ENCODE measurements around the gene GBA2. TPM values are rescaled to one million over a fixed set of nuclear protein-coding genes. Genes with fewer than 3 reads are reported as not detected.
A peak's percentile ranks its signal among the peaks of the same experiment; 100 is the strongest.

The GBA2 gene
- total and polyA plus RNA-seq, 2 experiments from 2014 or later, result 20.3 to 27.6 TPM

- peak; percentile 57 for DNase-seq
- H3K9me3 ChIP-seq (ENCODE audit: low read depth), result no peaks in the 10 kb centered on the region
- H3K9ac ChIP-seq, result peak overlapping the region; percentile 85
- no peaks in the 10 kb centered on the region for H3K9me2 ChIP-seq (ENCODE audit: insufficient read depth)
- H3K4me2 ChIP-seq (ENCODE audit: unreplicated experiment), result peak overlapping the region; percentile 94
- in situ Hi-C loops (cut with MboI), result no loop called here
- H3K79me2 ChIP-seq (ENCODE audit: insufficient read depth), result peaks cover 52% of the 10 kb centered on the region
- H3F3A ChIP-seq (ENCODE audit: insufficient read depth), result no peaks in the 10 kb centered on the region
- no peaks in the 10 kb centered on the region for H3K27me3 ChIP-seq (replicated peaks; ENCODE audit: insufficient read depth)
- no peak for TF ChIP-seq EZH2 (IDR thresholded peaks at IDR 0.05; ENCODE audit: insufficient read depth, poor library complexity, severe bottlenecking)
- no peak for TF ChIP-seq EZH2phosphoT487 (IDR thresholded peaks at IDR 0.05; ENCODE audit: insufficient read depth, low read depth)
- H3K4me1 ChIP-seq (ENCODE audit: insufficient read depth), result peaks cover 26% of the 10 kb centered on the region
- peaks cover 10% of the 10 kb centered on the region for H3K36me3 ChIP-seq (ENCODE audit: low read depth)
- H2AFZ ChIP-seq, result peak overlapping the region; percentile 80
- H3K4me3 ChIP-seq, result peak overlapping the region; percentile 90
- peaks cover 13% of the 10 kb centered on the region; the same call in 1 of the 2 replicates for H4K20me1 ChIP-seq (ENCODE audit: insufficient read depth)
- 2 to 3% methylated on average over 16 to 19 of the region's 19 CpGs for WGBS, 2 experiments (ENCODE audit: low coverage in 1 of 2, low lambda C conversion rate in 2 of 2, missing lambda C conversion rate in 2 of 2)
- H3K27ac ChIP-seq, result peak overlapping the region; percentile 39
Measured at GRCh38 chr9:35749515-35750255, 657 bp upstream of the GBA2 start.

GRCh38 chr9:35748242-35748857 is 678 bp downstream of the GBA2 start:
- Histone ChIP-seq H3K9me2 (ENCODE audit: insufficient read depth) (no peaks in the 10 kb centered on the region), H2AFZ (peak overlapping the region; percentile 80), H3K9ac (peak overlapping the region; percentile 85), H3K4me3 (peak overlapping the region; percentile 90), H3K79me2 (ENCODE audit: insufficient read depth) (peaks cover 66% of the 10 kb centered on the region), H3K27ac (peak overlapping the region; percentile 39), H3K4me1 (ENCODE audit: insufficient read depth) (peaks cover 26% of the 10 kb centered on the region), H3K27me3 (replicated peaks; ENCODE audit: insufficient read depth) (no peaks in the 10 kb centered on the region), H3K36me3 (ENCODE audit: low read depth) (peaks cover 15% of the 10 kb centered on the region), H3F3A (ENCODE audit: insufficient read depth) (no peaks in the 10 kb centered on the region), H3K4me2 (ENCODE audit: unreplicated experiment) (peak overlapping the region; percentile 94), H3K9me3 (ENCODE audit: low read depth) (no peaks in the 10 kb centered on the region), H4K20me1 (ENCODE audit: insufficient read depth) (peaks cover 13% of the 10 kb centered on the region; the same call in 1 of the 2 replicates)
- in situ Hi-C loops (cut with MboI), result no loop called here
- 0 to 3% methylated on average over 24 of the region's 24 CpGs for WGBS, 2 experiments (ENCODE audit: low coverage in 1 of 2, low lambda C conversion rate in 2 of 2, missing lambda C conversion rate in 2 of 2)
- peak; percentile 49 for DNase-seq
- TF ChIP-seq EZH2 (IDR thresholded peaks at IDR 0.05; ENCODE audit: insufficient read depth, poor library complexity, severe bottlenecking) (no peak), EZH2phosphoT487 (IDR thresholded peaks at IDR 0.05; ENCODE audit: insufficient read depth, low read depth) (no peak)

GRCh38 chr9:35746583-35746982 is 2.4 kb downstream of the GBA2 start:
- no peak overlapping the region for H2AFZ ChIP-seq
- H3K79me2 ChIP-seq (ENCODE audit: insufficient read depth), result peaks cover 68% of the 10 kb centered on the region
- no peaks in the 10 kb centered on the region for H3K9me3 ChIP-seq (ENCODE audit: low read depth)
- H3K27ac ChIP-seq, result no peak overlapping the region
- peaks cover 13% of the 10 kb centered on the region; the same call in 1 of the 2 replicates for H4K20me1 ChIP-seq (ENCODE audit: insufficient read depth)
- H3K36me3 ChIP-seq (ENCODE audit: low read depth), result peaks cover 17% of the 10 kb centered on the region
- no peaks in the 10 kb centered on the region for H3K27me3 ChIP-seq (replicated peaks; ENCODE audit: insufficient read depth)
- peak overlapping the region; percentile 94 for H3K4me2 ChIP-seq (ENCODE audit: unreplicated experiment)
- DNase-seq, result peak; percentile 35
- H3F3A ChIP-seq (ENCODE audit: insufficient read depth), result no peaks in the 10 kb centered on the region
- peaks cover 26% of the 10 kb centered on the region for H3K4me1 ChIP-seq (ENCODE audit: insufficient read depth)
- H3K9me2 ChIP-seq (ENCODE audit: insufficient read depth), result no peaks in the 10 kb centered on the region
- no peak for TF ChIP-seq EZH2 (IDR thresholded peaks at IDR 0.05; ENCODE audit: insufficient read depth, poor library complexity, severe bottlenecking)
- in situ Hi-C loops (cut with MboI), result no loop called here
- WGBS, 2 experiments (ENCODE audit: low coverage in 1 of 2, low lambda C conversion rate in 2 of 2, missing lambda C conversion rate in 2 of 2), result 48 to 51% methylated on average over 3 of the region's 3 CpGs
- H3K9ac ChIP-seq, result peak overlapping the region; percentile 85; the same call in 1 of the 2 replicates
- peak overlapping the region; percentile 90 for H3K4me3 ChIP-seq

- Histone ChIP-seq H3K36me3 (ENCODE audit: low read depth) (peaks cover 17% of the 10 kb centered on the region), H3K79me2 (ENCODE audit: insufficient read depth) (peaks cover 68% of the 10 kb centered on the region), H4K20me1 (ENCODE audit: insufficient read depth) (peaks cover 13% of the 10 kb centered on the region; the same call in 1 of the 2 replicates)
Measured at GRCh38 chr9:35745569-35745968, 3.5 kb downstream of the GBA2 start.

More at GRCh38 chr9:35745569-35745968, 3.5 kb downstream of the GBA2 start:
- H3K4me3 ChIP-seq, result peak overlapping the region; percentile 90
- peaks cover 26% of the 10 kb centered on the region for H3K4me1 ChIP-seq (ENCODE audit: insufficient read depth)
- no peaks in the 10 kb centered on the region for H3F3A ChIP-seq (ENCODE audit: insufficient read depth)
- peak overlapping the region; percentile 85; the same call in 1 of the 2 replicates for H3K9ac ChIP-seq
- WGBS, 2 experiments (ENCODE audit: low coverage in 1 of 2, low lambda C conversion rate in 2 of 2, missing lambda C conversion rate in 2 of 2), result 11 to 30% methylated on average over 1 of the region's 1 CpG
- in situ Hi-C loops (cut with MboI), result no loop called here
- no peaks in the 10 kb centered on the region for H3K9me2 ChIP-seq (ENCODE audit: insufficient read depth)
- no peaks in the 10 kb centered on the region for H3K9me3 ChIP-seq (ENCODE audit: low read depth)
- peak overlapping the region; percentile 94 for H3K4me2 ChIP-seq (ENCODE audit: unreplicated experiment)
- no peak overlapping the region for H3K27ac ChIP-seq
- H3K27me3 ChIP-seq (replicated peaks; ENCODE audit: insufficient read depth), result no peaks in the 10 kb centered on the region
- H2AFZ ChIP-seq, result no peak overlapping the region
- DNase-seq, result no peak
- no peak for TF ChIP-seq EZH2phosphoT487 (IDR thresholded peaks at IDR 0.05; ENCODE audit: insufficient read depth, low read depth)
- TF ChIP-seq EZH2 (IDR thresholded peaks at IDR 0.05; ENCODE audit: insufficient read depth, poor library complexity, severe bottlenecking), result no peak

Measured in GM23248 (cell line).